ENCODE data around the gene PUM2. TPM values are rescaled to one million over a fixed set of nuclear protein-coding genes. Genes with fewer than 3 reads are reported as not detected.

PUM2 gene
- total RNA-seq, 4 donors from 2014 or later: 61.5 to 140 (median 98.0) TPM

DNA sequence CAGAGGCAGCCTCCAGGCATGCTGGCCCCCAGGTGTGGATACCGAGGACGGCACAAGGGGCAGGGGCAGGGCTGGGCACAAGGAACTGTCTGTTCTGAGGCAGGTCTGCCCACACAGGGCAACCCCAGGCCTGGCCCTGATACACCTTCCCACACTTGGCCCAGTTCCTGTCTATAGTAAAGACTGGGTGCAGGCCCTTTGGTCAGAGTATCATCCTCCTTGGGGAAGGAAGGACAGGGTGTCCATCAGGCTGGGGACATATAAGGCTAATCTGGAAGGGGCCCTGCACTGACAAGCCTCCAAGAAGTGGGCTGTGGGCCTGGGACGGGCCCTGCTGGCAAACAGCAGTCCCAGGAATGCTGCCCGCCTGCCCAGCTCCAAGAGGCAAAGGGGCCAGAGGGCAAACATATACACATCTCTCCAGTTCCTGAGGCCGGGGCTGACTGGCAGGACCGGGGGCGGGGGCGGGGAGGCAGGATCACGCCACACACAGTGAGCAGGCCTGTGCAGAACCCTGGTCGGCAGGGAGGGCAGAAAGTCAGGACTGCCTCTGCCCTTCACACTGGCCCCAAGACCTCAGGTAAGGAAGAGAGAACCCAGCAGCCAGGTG, 144.6 kb downstream of the PUM2 start:
- H3K27ac ChIP-seq: no peak overlapping the region
- no peaks in the 10 kb centered on the region for H3K4me1 ChIP-seq
- no peaks in the 10 kb centered on the region for H3K9me3 ChIP-seq
- no peaks in the 10 kb centered on the region for H3K36me3 ChIP-seq
- ATAC-seq: no peak
- no CpG with 5 or more reads among the region's 10 CpGs for WGBS, 2 donors (ENCODE audit: low coverage in 1 of 2)
- TF ChIP-seq EP300 (IDR thresholded peaks at IDR 0.05): no peak
- no peak for TF ChIP-seq POLR2AphosphoS5 (IDR thresholded peaks at IDR 0.05)
- TF ChIP-seq, protein P1, sequence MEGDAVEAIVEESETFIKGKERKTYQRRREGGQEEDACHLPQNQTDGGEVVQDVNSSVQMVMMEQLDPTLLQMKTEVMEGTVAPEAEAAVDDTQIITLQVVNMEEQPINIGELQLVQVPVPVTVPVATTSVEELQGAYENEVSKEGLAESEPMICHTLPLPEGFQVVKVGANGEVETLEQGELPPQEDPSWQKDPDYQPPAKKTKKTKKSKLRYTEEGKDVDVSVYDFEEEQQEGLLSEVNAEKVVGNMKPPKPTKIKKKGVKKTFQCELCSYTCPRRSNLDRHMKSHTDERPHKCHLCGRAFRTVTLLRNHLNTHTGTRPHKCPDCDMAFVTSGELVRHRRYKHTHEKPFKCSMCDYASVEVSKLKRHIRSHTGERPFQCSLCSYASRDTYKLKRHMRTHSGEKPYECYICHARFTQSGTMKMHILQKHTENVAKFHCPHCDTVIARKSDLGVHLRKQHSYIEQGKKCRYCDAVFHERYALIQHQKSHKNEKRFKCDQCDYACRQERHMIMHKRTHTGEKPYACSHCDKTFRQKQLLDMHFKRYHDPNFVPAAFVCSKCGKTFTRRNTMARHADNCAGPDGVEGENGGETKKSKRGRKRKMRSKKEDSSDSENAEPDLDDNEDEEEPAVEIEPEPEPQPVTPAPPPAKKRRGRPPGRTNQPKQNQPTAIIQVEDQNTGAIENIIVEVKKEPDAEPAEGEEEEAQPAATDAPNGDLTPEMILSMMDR (IDR thresholded peaks at IDR 0.05): no peak
- TF ChIP-seq POLR2A (IDR thresholded peaks at IDR 0.05): no peak
- no peak overlapping the region for H3K4me3 ChIP-seq
- H3K27me3 ChIP-seq: no peaks in the 10 kb centered on the region

DNA sequence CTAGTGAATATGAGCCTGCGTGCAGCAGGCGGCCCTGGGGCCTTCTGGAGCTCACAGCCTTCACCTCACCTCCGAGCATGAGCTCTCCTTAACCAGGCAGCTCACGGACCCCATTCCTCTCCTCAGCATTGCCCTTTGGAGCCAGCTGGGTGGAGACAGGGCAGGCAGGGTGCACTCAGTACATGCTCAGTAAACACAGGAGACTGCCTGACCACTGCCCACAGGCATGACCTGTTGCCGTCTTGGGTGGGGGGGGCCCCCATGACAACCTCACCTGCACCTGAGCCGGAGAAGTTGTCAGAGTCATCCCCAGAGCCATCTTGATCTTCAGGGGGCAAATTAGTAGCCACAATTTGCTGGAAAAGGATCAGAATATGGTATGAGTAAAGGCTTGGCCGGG, 145.6 kb downstream of the PUM2 start:
- no peak overlapping the region for H3K27ac ChIP-seq
- H3K9me3 ChIP-seq: no peaks in the 10 kb centered on the region
- no peak for ATAC-seq
- no peak overlapping the region for H3K4me3 ChIP-seq
- TF ChIP-seq, protein P1 (IDR thresholded peaks at IDR 0.05): no peak
- TF ChIP-seq POLR2A (IDR thresholded peaks at IDR 0.05): no peak
- no peak for TF ChIP-seq POLR2AphosphoS5 (IDR thresholded peaks at IDR 0.05)
- TF ChIP-seq EP300 (IDR thresholded peaks at IDR 0.05): no peak
- no peaks in the 10 kb centered on the region for H3K36me3 ChIP-seq
- H3K27me3 ChIP-seq: no peaks in the 10 kb centered on the region
- no peaks in the 10 kb centered on the region for H3K4me1 ChIP-seq
- no CpG with 5 or more reads among the region's 7 CpGs for WGBS, 2 donors (ENCODE audit: low coverage in 1 of 2)

DNA sequence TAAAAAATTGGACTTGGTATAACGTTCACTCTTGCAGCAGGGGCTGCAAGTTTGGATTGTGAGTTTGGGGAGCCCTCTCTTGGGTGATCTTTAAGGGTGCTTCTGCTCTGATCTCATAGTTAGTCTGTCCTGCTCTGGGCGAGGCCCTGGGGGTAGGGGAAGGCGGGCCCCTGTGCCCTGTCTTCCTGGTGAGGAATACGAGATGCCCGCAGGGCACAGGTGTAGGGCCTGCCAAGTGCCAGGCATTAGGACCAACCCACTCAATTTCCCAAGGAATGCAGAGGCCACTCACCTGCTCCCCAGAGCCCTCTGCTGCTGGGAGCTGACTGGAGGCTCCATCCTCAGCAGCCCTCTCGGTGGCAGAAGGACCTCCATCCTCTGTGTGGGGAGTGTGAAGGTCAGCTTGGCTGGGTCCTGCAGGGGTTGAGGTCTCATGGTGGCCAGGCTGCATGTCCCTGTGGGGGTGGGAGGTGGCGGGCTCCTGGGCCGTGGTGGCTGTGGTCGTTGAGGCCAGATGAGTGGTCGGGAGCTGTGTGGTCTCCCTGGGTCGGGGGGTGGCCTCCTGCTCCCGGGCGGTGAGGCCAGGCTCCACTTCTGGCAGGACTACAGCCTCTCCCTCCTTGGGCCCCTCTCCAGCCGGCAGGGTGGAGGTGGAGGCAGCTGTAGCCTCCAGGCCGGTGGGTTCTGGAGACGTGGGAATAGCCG, 147.0 kb downstream of the PUM2 start:
- no peaks in the 10 kb centered on the region for H3K36me3 ChIP-seq
- no peaks in the 10 kb centered on the region for H3K4me1 ChIP-seq
- no peaks in the 10 kb centered on the region for H3K9me3 ChIP-seq
- WGBS, 2 donors (ENCODE audit: low coverage in 1 of 2): 67% methylated on average over 1 of the region's 17 CpGs; no CpG with 5 or more reads in 1 of the 2 donors
- H3K4me3 ChIP-seq: no peak overlapping the region
- no peak overlapping the region for H3K27ac ChIP-seq
- no peak for ATAC-seq
- H3K27me3 ChIP-seq: no peaks in the 10 kb centered on the region
- TF ChIP-seq, protein P1 (IDR thresholded peaks at IDR 0.05): no peak
- no peak for TF ChIP-seq POLR2A (IDR thresholded peaks at IDR 0.05)
- no peak for TF ChIP-seq EP300 (IDR thresholded peaks at IDR 0.05)
- no peak for TF ChIP-seq POLR2AphosphoS5 (IDR thresholded peaks at IDR 0.05)

DNA sequence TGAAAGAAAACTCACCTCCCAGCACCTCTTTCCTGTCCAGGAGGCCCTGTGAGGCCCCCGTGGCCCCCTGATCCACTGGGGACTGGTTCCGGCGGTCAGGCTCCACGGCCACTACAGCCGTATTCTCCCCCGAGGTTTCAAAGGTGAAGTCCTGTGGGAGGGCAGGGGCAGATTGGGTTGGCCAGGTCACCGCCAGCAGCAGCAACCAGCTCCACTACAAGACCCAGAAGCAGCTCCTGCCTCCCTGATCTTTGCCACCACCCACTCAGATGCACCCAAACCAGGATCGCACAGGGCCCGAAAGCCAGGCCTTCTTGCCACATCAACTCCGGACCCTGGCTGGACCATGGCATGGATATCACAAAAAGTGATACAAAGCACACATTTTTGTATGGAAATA, 147.6 kb downstream of the PUM2 start:
- no peak for ATAC-seq
- H3K9me3 ChIP-seq: no peaks in the 10 kb centered on the region

More for the DNA sequence above, 147.6 kb downstream of the PUM2 start:
- H3K4me1 ChIP-seq: no peaks in the 10 kb centered on the region
- no peaks in the 10 kb centered on the region for H3K36me3 ChIP-seq
- H3K27me3 ChIP-seq: no peaks in the 10 kb centered on the region
- WGBS, 2 donors (ENCODE audit: low coverage in 1 of 2): 100% methylated on average over 3 of the region's 10 CpGs; no CpG with 5 or more reads in 1 of the 2 donors
- H3K27ac ChIP-seq: no peak overlapping the region
- no peak overlapping the region for H3K4me3 ChIP-seq
- TF ChIP-seq, protein P1 (IDR thresholded peaks at IDR 0.05): no peak
